HepG2 (cell line): ENCODE data around the gene RUNDC1. TPM values are rescaled to one million over a fixed set of nuclear protein-coding genes. Genes with fewer than 3 reads are reported as not detected.
A peak's percentile ranks its signal among the peaks of the same experiment; 100 is the strongest.

ENCODE experiments used
- CCDC6 ChIP-seq: sonication (generic); formaldehyde crosslinking; IDR thresholded peaks from 2 replicates; pipeline ENCODE4 v1.8.1; 2022; ENCODE audit warnings: mild to moderate bottlenecking, missing genetic modification reagents, moderate library complexity
- GLI4 ChIP-seq: sonication (generic); formaldehyde crosslinking; IDR thresholded peaks from 2 replicates; pipeline ENCODE4 v1.5.1; 2020; ENCODE audit warnings: missing genetic modification reagents, mild to moderate bottlenecking, moderate library complexity, borderline replicate concordance
- HCFC1 ChIP-seq: fragments of 150-350 bp; IDR thresholded peaks from 2 replicates; pipeline ENCODE4 v1.6.1; 2014; ENCODE audit warnings: low read depth, low read length
- HNF1B ChIP-seq: sonication (generic); formaldehyde crosslinking; IDR thresholded peaks from 2 replicates; pipeline ENCODE4 v1.5.1; 2020; ENCODE audit warnings: mild to moderate bottlenecking, moderate library complexity, missing genetic modification reagents
- JUND ChIP-seq: sonication (generic); formaldehyde crosslinking; IDR thresholded peaks from 2 replicates; pipeline ENCODE4 v1.8.0; 2022; ENCODE audit warnings: mild to moderate bottlenecking, missing genetic modification reagents
- KDM3A ChIP-seq: IDR thresholded peaks from 2 replicates; pipeline ENCODE4 v1.6.1; 2018; ENCODE audit warnings: low read depth, missing compliant biosample characterization
- KDM5A ChIP-seq: fragments of 200-600 bp; sonication (generic); IDR thresholded peaks from 2 replicates; pipeline ENCODE4 v1.7.0; 2018; ENCODE audit warnings: antibody characterized with exemption, mild to moderate bottlenecking, low read length, borderline replicate concordance
- MAF1 ChIP-seq: sonication (generic); formaldehyde crosslinking; IDR thresholded peaks from 2 replicates; pipeline ENCODE4 v1.5.0; 2020; ENCODE audit warnings: missing genetic modification reagents, borderline replicate concordance
- NCOR1 ChIP-seq: fragments of 200-600 bp; sonication (generic); IDR thresholded peaks from 2 replicates; pipeline ENCODE4 v1.7.0; 2017; ENCODE audit warnings: antibody characterized with exemption, low read length, borderline replicate concordance
- NFYC ChIP-seq: IDR thresholded peaks from 2 replicates; pipeline ENCODE4 v1.6.1; 2016; ENCODE audit warnings: missing genetic modification reagents, missing compliant biosample characterization
- PAX8 ChIP-seq: sonication (generic); formaldehyde crosslinking; IDR thresholded peaks from 2 replicates; pipeline ENCODE4 v1.8.0; 2022; ENCODE audit warnings: mild to moderate bottlenecking, missing genetic modification reagents, borderline replicate concordance
- TP53 ChIP-seq: sonication (generic); formaldehyde crosslinking; conservative IDR thresholded peaks from 2 replicates; pipeline ENCODE4 v1.4.0; 2020; ENCODE audit warnings: missing genetic modification reagents
- YEATS4 ChIP-seq: sonication (generic); formaldehyde crosslinking; IDR thresholded peaks from 2 replicates; pipeline ENCODE4 v1.4.0; 2020; ENCODE audit warnings: missing genetic modification reagents, borderline replicate concordance
- ZFP91 ChIP-seq: sonication (generic); formaldehyde crosslinking; IDR thresholded peaks from 2 replicates; pipeline ENCODE4 v1.9.0; 2022; ENCODE audit warnings: missing genetic modification reagents, mild to moderate bottlenecking, borderline replicate concordance
- ZNF160 ChIP-seq: sonication (generic); formaldehyde crosslinking; IDR thresholded peaks from 2 replicates; pipeline ENCODE4 v1.8.0; 2022; ENCODE audit warnings: mild to moderate bottlenecking, inconsistent platforms, missing genetic modification reagents
- ZNF20 ChIP-seq: sonication (generic); formaldehyde crosslinking; IDR thresholded peaks from 2 replicates; pipeline ENCODE4 v1.4.0; 2020; ENCODE audit warnings: mild to moderate bottlenecking, moderate library complexity, missing genetic modification reagents
- ZNF225 ChIP-seq: sonication (generic); formaldehyde crosslinking; IDR thresholded peaks from 2 replicates; pipeline ENCODE4 v1.4.0; 2020; ENCODE audit warnings: mild to moderate bottlenecking, missing genetic modification reagents
- ZNF253 ChIP-seq: sonication (generic); formaldehyde crosslinking; IDR thresholded peaks from 2 replicates; pipeline ENCODE4 v1.8.0; 2022; ENCODE audit warnings: mild to moderate bottlenecking, missing genetic modification reagents, borderline replicate concordance
- ZNF713 ChIP-seq: sonication (generic); formaldehyde crosslinking; IDR thresholded peaks from 2 replicates; pipeline ENCODE4 v1.4.0; 2020; ENCODE audit warnings: mild to moderate bottlenecking, missing genetic modification reagents
- ZNF740 ChIP-seq: sonication (generic); formaldehyde crosslinking; IDR thresholded peaks from 2 replicates; pipeline ENCODE4 v1.4.0; 2020; ENCODE audit warnings: missing genetic modification reagents
- ZNF784 ChIP-seq: sonication (generic); formaldehyde crosslinking; IDR thresholded peaks from 2 replicates; pipeline ENCODE4 v1.5.1; 2020; ENCODE audit warnings: missing genetic modification reagents, mild to moderate bottlenecking, borderline replicate concordance
- ZNF850 ChIP-seq: sonication (generic); formaldehyde crosslinking; conservative IDR thresholded peaks from 2 replicates; pipeline ENCODE4 v1.9.0; 2021; ENCODE audit warnings: mild to moderate bottlenecking, missing genetic modification reagents
- polyA plus RNA-seq, 8 experiments: library from polyadenylated mRNA; depleted of rRNA in 3 of 8; stranded (reverse) in 7 of 8; unstranded in 1 of 8; fragments of >200 nt; fragmentation: Illumina TruSeq in 4 of 8; extraction: Trizol in 4 of 8; gene quantifications; 2 replicates each; pipeline versions ENCODE4 v1.2.1 to v1.2.3, GENCODE V29; 2011 to 2016; ENCODE audit warnings: low read depth in 4 of 8, missing spikeins in 1 of 8, mixed read lengths in 1 of 8; ENCODE audit not compliant: insufficient read depth in 1 of 8
- total RNA-seq, 5 experiments: library from RNA; depleted of rRNA; stranded (reverse); fragments of >200 nt; fragmentation: Illumina TruSeq; extraction: Trizol; gene quantifications; 2 replicates each; pipeline ENCODE4 v1.2.3, GENCODE V29; 2016; ENCODE audit warnings: low read depth in 1 of 5
- TF ChIP-seq, protein P1 (sequence below): sonication (generic); formaldehyde crosslinking; IDR thresholded peaks from 2 replicates; pipeline ENCODE4 v1.5.1; 2020; ENCODE audit warnings: mild to moderate bottlenecking, missing genetic modification reagents, moderate library complexity

The RUNDC1 gene
- total and polyA plus RNA-seq, 2 of the 13 experiments (the other 11 are each of a cell fraction or from before 2014, with no cell fraction given): 10.3 to 11.4 TPM

GRCh38 chr17:43006639-43007551 is 26.5 kb downstream of the RUNDC1 start, which contains the start of gene IFI35 (continued):
- no peak for TF ChIP-seq NFYC (CRISPR knock-in tag)
- TF ChIP-seq NCOR1: no peak
- TF ChIP-seq ZNF850 (CRISPR knock-in tag): no peak
- peak; percentile 72; the same call in 1 of the 2 replicates for TF ChIP-seq CCDC6 (CRISPR knock-in tag)
- no peak for TF ChIP-seq ZNF253 (CRISPR knock-in tag)
- TF ChIP-seq KDM3A (CRISPR knock-in tag): peak; percentile 93; the same call in 1 of the 2 replicates
- no peak for TF ChIP-seq TP53 (CRISPR knock-in tag)
- TF ChIP-seq ZNF713 (CRISPR knock-in tag): no peak
- TF ChIP-seq ZNF784 (CRISPR knock-in tag): peak; percentile 45; the same call in 1 of the 2 replicates
- no peak; the same call in 1 of the 2 replicates for TF ChIP-seq KDM5A
- peak; percentile 77; the same call in 1 of the 2 replicates for TF ChIP-seq PAX8 (CRISPR knock-in tag)
- peak; percentile 74; the same call in 1 of the 2 replicates for TF ChIP-seq ZFP91 (CRISPR knock-in tag)
- TF ChIP-seq ZNF740: peak; percentile 86
- no peak for TF ChIP-seq ZNF160 (CRISPR knock-in tag)
- 0 out of 2 replicates have a peak, but pooled peaks have one; percentile 8 for TF ChIP-seq ZNF20 (CRISPR knock-in tag)
- peak; percentile 71 for TF ChIP-seq YEATS4 (CRISPR knock-in tag)
- TF ChIP-seq HCFC1: no peak; the same call in 1 of the 2 replicates
- TF ChIP-seq, protein P1, sequence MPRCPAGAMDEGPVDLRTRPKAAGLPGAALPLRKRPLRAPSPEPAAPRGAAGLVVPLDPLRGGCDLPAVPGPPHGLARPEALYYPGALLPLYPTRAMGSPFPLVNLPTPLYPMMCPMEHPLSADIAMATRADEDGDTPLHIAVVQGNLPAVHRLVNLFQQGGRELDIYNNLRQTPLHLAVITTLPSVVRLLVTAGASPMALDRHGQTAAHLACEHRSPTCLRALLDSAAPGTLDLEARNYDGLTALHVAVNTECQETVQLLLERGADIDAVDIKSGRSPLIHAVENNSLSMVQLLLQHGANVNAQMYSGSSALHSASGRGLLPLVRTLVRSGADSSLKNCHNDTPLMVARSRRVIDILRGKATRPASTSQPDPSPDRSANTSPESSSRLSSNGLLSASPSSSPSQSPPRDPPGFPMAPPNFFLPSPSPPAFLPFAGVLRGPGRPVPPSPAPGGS (CRISPR knock-in tag): no peak; the same call in 1 of the 2 replicates
- TF ChIP-seq GLI4 (CRISPR knock-in tag): no peak; the same call in 1 of the 2 replicates
- no peak for TF ChIP-seq MAF1 (CRISPR knock-in tag)
- TF ChIP-seq ZNF225: no peak
- TF ChIP-seq HNF1B (CRISPR knock-in tag): peak; percentile 61
- 0 out of 2 replicates have a peak, but pooled peaks have one; percentile 3 for TF ChIP-seq JUND (CRISPR knock-in tag)
